Measurements from ENCODE around the gene FAM219B.
A peak's percentile ranks its signal among the peaks of the same experiment; 100 is the strongest.

Gene FAM219B

GRCh38 chr15:74864296-74864695 is 42.4 kb downstream of the FAM219B start:
- peak overlapping the region in 1 of 2 donors; percentile 30 for H3K4me3 Mint-ChIP-seq
- H3K36me3 Mint-ChIP-seq (ENCODE audit: insufficient read depth) = peaks cover 39% of the 10 kb centered on the region
- DNase-seq (no peak), ATAC-seq (replicated peaks) (no peak)
- H3K27ac Mint-ChIP-seq = peak overlapping the region; percentile 11 to 78
- H3K27me3 Mint-ChIP-seq = no peaks in the 10 kb centered on the region
- H3K9me3 Mint-ChIP-seq = no peaks in the 10 kb centered on the region
- H3K4me1 Mint-ChIP-seq (ENCODE audit: low read depth in 2 of 2) = peaks cover 42 to 53% of the 10 kb centered on the region in 2 donors

GRCh38 chr15:74863239-74864056 is 43.2 kb downstream of the FAM219B start:
- Mint-ChIP-seq H3K36me3 (ENCODE audit: insufficient read depth) (peaks cover 41% of the 10 kb centered on the region), H3K4me3 (peak overlapping the region; percentile 9 to 37), H3K9me3 (no peaks in the 10 kb centered on the region), H3K4me1 (ENCODE audit: low read depth in 2 of 2) (peaks cover 46 to 55% of the 10 kb centered on the region in 2 donors), H3K27ac (peak overlapping the region; percentile 78 to 82), H3K27me3 (no peaks in the 10 kb centered on the region)
- no peak for DNase-seq
- ATAC-seq (replicated peaks) = peak; percentile 33

GRCh38 chr15:74858369-74858740 is 48.3 kb downstream of the FAM219B start:
- peak overlapping the region; percentile 30 to 68 for H3K4me3 Mint-ChIP-seq
- H3K4me1 Mint-ChIP-seq (ENCODE audit: low read depth in 2 of 2) = peaks cover 33 to 37% of the 10 kb centered on the region in 2 donors

GRCh38 chr15:74857671-74858368 is 48.8 kb downstream of the FAM219B start:
- H3K4me3 Mint-ChIP-seq = peak overlapping the region; percentile 30 to 68
- H3K36me3 Mint-ChIP-seq (ENCODE audit: insufficient read depth) = peaks cover 52% of the 10 kb centered on the region
- H3K27ac Mint-ChIP-seq = peak overlapping the region; percentile 74 to 93
- no peaks in the 10 kb centered on the region for H3K27me3 Mint-ChIP-seq
- peak; percentile 81 for ATAC-seq (replicated peaks)
- DNase-seq = no peak
- H3K9me3 Mint-ChIP-seq = no peaks in the 10 kb centered on the region
- H3K4me1 Mint-ChIP-seq (ENCODE audit: low read depth in 2 of 2) = peaks cover 34 to 42% of the 10 kb centered on the region in 2 donors

More at GRCh38 chr15:74858369-74858740, 48.3 kb downstream of the FAM219B start:
- Mint-ChIP-seq H3K9me3 (no peaks in the 10 kb centered on the region), H3K27ac (peak overlapping the region; percentile 74 to 93), H3K36me3 (ENCODE audit: insufficient read depth) (peaks cover 50% of the 10 kb centered on the region), H3K27me3 (no peaks in the 10 kb centered on the region)
- DNase-seq (no peak), ATAC-seq (replicated peaks) (no peak)

- Mint-ChIP-seq H3K27me3 (no peaks in the 10 kb centered on the region), H3K36me3 (ENCODE audit: insufficient read depth) (peaks cover 49% of the 10 kb centered on the region), H3K4me3 (peak overlapping the region in 1 of 2 donors; percentile 1), H3K9me3 (no peaks in the 10 kb centered on the region), H3K4me1 (ENCODE audit: low read depth in 2 of 2) (peaks cover 34 to 42% of the 10 kb centered on the region in 2 donors), H3K27ac (peak overlapping the region; percentile 74 to 93)
- peak; percentile 70 for ATAC-seq (replicated peaks)
- no peak for DNase-seq
Observed at GRCh38 chr15:74857082-74857655, 49.5 kb downstream of the FAM219B start.

GRCh38 chr15:74856537-74856936 is 50.1 kb downstream of the FAM219B start:
- H3K27me3 Mint-ChIP-seq = no peaks in the 10 kb centered on the region
- DNase-seq (no peak), ATAC-seq (replicated peaks) (no peak)
- H3K27ac Mint-ChIP-seq = peak overlapping the region; percentile 74 to 93
- no peaks in the 10 kb centered on the region for H3K9me3 Mint-ChIP-seq
- H3K4me3 Mint-ChIP-seq = peak overlapping the region in 1 of 2 donors; percentile 1
- H3K4me1 Mint-ChIP-seq (ENCODE audit: low read depth in 2 of 2) = peaks cover 34 to 42% of the 10 kb centered on the region in 2 donors
- H3K36me3 Mint-ChIP-seq (ENCODE audit: insufficient read depth) = peaks cover 46% of the 10 kb centered on the region

GRCh38 chr15:74855857-74856256 is 50.8 kb downstream of the FAM219B start:
- Mint-ChIP-seq H3K4me1 (ENCODE audit: low read depth in 2 of 2) (peaks cover 34 to 39% of the 10 kb centered on the region in 2 donors), H3K9me3 (no peaks in the 10 kb centered on the region), H3K36me3 (ENCODE audit: insufficient read depth) (peaks cover 46% of the 10 kb centered on the region), H3K27me3 (no peaks in the 10 kb centered on the region), H3K4me3 (no peak overlapping the region), H3K27ac (peak overlapping the region; percentile 85 to 93)
- no peak for ATAC-seq (replicated peaks)
- DNase-seq = no peak

- Mint-ChIP-seq H3K9me3 (no peaks in the 10 kb centered on the region), H3K27me3 (no peaks in the 10 kb centered on the region), H3K27ac (no peak overlapping the region), H3K4me1 (ENCODE audit: low read depth in 2 of 2) (peaks cover 31 to 39% of the 10 kb centered on the region in 2 donors), H3K36me3 (ENCODE audit: insufficient read depth) (peaks cover 50% of the 10 kb centered on the region), H3K4me3 (no peak overlapping the region)
- no peak for ATAC-seq (replicated peaks)
- DNase-seq = no peak
Observed at GRCh38 chr15:74854453-74855022, 52.1 kb downstream of the FAM219B start.

- H3K9me3 Mint-ChIP-seq = no peaks in the 10 kb centered on the region
Observed at GRCh38 chr15:74851960-74852359, 54.7 kb downstream of the FAM219B start.

GRCh38 chr15:74850393-74850792 is 56.3 kb downstream of the FAM219B start:
- peaks cover 50% of the 10 kb centered on the region for H3K36me3 Mint-ChIP-seq (ENCODE audit: insufficient read depth)
- peak overlapping the region; percentile 19 to 74 for H3K27ac Mint-ChIP-seq
- H3K4me3 Mint-ChIP-seq = no peak overlapping the region
- no peaks in the 10 kb centered on the region for H3K9me3 Mint-ChIP-seq
- ATAC-seq (replicated peaks) (no peak), DNase-seq (no peak)
- no peaks in the 10 kb centered on the region for H3K27me3 Mint-ChIP-seq
- H3K4me1 Mint-ChIP-seq (ENCODE audit: low read depth in 2 of 2) = peaks cover 9 to 13% of the 10 kb centered on the region in 2 donors

More at GRCh38 chr15:74851960-74852359, 54.7 kb downstream of the FAM219B start:
- Mint-ChIP-seq H3K27ac (no peak overlapping the region), H3K36me3 (ENCODE audit: insufficient read depth) (peaks cover 51% of the 10 kb centered on the region), H3K27me3 (no peaks in the 10 kb centered on the region), H3K4me3 (no peak overlapping the region), H3K4me1 (ENCODE audit: low read depth in 2 of 2) (peaks cover 10 to 16% of the 10 kb centered on the region in 2 donors)
- DNase-seq = no peak
- no peak for ATAC-seq (replicated peaks)

Data from effector memory CD8-positive, alpha-beta T cell (primary cell).